ENCODE data around the gene ZBTB49.

DNA sequence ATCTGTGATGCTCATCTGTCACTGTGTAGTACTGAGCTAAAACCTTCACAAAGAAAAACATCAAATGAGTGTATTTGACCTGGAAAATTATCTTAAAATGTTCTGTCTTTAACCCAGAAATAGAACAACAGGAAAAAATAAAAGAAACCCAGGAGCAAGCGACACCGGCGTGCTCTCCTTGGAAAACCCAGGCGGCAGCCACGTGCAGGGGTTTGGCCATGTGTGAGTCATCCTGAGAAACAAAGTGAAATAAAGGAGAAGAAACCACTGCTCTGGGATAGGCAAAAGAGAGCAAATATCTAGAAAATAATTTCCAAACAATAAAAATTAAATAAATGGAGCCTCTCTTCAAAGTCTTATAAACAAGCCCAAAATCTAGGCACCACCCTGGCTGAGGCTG is 22.1 kb upstream of the ZBTB49 start:
- TF ChIP-seq, protein P1, sequence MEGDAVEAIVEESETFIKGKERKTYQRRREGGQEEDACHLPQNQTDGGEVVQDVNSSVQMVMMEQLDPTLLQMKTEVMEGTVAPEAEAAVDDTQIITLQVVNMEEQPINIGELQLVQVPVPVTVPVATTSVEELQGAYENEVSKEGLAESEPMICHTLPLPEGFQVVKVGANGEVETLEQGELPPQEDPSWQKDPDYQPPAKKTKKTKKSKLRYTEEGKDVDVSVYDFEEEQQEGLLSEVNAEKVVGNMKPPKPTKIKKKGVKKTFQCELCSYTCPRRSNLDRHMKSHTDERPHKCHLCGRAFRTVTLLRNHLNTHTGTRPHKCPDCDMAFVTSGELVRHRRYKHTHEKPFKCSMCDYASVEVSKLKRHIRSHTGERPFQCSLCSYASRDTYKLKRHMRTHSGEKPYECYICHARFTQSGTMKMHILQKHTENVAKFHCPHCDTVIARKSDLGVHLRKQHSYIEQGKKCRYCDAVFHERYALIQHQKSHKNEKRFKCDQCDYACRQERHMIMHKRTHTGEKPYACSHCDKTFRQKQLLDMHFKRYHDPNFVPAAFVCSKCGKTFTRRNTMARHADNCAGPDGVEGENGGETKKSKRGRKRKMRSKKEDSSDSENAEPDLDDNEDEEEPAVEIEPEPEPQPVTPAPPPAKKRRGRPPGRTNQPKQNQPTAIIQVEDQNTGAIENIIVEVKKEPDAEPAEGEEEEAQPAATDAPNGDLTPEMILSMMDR (IDR thresholded peaks at IDR 0.05), result no peak
- no peak for TF ChIP-seq POLR2A (IDR thresholded peaks at IDR 0.05)
